ENCODE data around the gene PHYKPL.
A peak's percentile ranks its signal among the peaks of the same experiment; 100 is the strongest.
"Not testable (repeated sequence)": the region's sequence is repeated elsewhere in the genome, so short reads cannot be mapped to it uniquely, and the experiment has no call there.

Gene PHYKPL

DNA sequence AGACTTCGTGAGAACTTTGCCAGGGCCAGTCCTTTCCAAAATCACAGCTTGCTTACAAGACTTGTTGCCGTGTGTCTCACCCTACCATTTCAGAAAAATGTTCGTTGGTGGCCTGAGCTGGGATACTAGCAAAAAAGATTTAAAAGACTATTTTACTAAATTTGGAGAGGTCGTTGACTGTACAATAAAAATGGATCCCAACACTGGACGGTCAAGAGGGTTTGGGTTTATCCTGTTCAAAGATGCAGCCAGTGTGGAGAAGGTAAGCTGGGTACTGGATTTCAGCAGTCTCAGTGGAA is 26.9 kb downstream of the PHYKPL start:
- DNase-seq, result no peak

DNA sequence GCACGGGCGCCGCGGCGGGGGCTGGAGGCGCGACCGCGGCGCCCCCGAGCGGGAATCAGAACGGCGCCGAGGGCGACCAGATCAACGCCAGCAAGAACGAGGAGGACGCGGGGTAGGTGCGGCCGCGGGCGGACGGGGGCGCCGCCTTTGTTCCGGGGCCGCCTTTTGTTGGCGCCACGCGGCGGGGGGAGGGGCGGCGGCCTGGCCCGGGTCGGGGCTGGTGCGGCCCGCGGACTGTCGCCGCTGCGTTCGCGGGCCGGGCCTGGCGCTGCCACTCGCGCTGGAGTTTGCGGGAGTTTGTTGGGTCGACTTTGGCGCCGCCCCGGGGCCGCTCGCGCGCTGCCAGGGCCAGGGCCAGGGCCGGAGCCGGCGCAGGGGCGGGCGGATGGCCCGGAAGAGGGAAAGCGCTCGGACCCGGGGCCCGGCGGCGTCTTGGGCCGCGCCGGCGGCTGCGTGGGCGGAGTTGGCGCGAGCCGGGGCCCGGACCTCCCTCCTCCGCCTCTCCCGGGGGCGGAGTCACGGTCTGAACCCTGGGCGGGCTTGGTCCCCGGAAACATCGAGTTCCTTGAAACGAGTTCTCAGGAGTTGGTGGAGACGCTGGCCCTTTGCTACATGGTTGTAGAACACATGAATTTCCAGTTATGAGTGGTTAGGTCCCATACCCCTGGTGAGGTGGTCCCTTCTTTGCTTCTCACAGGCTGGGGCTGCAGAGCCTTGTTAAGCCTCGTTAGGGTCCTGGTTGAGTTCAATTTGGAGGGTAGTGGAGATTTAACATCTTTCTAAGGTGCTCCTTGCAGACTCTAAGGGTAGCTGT is 27.5 kb downstream of the PHYKPL start:
- DNase-seq, result peak; percentile 46 to 84 (median 54)

DNA sequence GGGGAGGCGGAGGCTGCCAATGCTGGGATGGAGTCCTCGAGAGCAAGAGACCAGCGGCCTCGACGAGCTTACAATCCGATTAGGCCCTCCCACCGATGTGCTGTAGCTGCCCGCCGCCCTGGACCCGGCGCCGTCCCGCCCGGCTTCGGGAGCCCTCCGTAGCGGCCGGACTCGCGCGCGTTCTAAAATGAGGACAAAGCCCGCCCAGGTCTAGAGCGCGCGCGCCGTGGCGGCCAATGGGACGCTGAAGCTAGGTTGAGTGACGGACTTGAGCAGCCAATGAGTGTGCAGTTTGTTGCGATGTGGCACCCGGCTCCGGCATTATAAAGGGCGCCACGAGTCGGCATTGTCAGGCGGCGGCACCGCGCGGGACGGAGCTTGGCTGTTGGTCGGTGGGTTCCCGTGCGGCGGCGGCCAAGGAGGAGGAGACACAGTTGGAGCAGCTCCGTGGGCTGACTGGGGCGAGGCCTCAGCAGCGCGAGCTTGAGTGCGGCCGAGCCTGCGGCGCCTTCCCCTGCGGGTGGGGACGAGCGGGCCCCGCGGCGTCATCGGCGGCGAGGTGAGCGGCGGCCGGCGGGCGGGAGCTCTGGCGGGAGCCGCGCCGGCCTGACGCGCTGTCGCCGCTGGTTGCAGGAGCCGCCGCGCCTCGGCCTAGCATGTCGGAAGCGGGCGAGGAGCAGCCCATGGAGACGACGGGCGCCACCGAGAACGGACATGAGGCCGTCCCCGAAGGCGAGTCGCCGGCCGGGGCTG is 28.2 kb downstream of the PHYKPL start, which contains the start of gene HNRNPAB:
HNRNPAB (plus strand) TSS at position 352 of the 753 bp plus-strand sequence; CDS start at position 657, 305 bp downstream.
- peak; percentile 90 to 97 (median 93) for DNase-seq

- DNase-seq, result no peak
These were observed 28.9 kb downstream of the PHYKPL start for GRCh38 chr5:178203670-178204181.

GRCh38 chr5:178202541-178202940 is 30.1 kb downstream of the PHYKPL start:
- no peak for DNase-seq

- no peak for DNase-seq
These were observed 30.7 kb downstream of the PHYKPL start for GRCh38 chr5:178201927-178202235.

GRCh38 chr5:178201221-178201926 is 31.2 kb downstream of the PHYKPL start:
- DNase-seq, result no peak

DNA sequence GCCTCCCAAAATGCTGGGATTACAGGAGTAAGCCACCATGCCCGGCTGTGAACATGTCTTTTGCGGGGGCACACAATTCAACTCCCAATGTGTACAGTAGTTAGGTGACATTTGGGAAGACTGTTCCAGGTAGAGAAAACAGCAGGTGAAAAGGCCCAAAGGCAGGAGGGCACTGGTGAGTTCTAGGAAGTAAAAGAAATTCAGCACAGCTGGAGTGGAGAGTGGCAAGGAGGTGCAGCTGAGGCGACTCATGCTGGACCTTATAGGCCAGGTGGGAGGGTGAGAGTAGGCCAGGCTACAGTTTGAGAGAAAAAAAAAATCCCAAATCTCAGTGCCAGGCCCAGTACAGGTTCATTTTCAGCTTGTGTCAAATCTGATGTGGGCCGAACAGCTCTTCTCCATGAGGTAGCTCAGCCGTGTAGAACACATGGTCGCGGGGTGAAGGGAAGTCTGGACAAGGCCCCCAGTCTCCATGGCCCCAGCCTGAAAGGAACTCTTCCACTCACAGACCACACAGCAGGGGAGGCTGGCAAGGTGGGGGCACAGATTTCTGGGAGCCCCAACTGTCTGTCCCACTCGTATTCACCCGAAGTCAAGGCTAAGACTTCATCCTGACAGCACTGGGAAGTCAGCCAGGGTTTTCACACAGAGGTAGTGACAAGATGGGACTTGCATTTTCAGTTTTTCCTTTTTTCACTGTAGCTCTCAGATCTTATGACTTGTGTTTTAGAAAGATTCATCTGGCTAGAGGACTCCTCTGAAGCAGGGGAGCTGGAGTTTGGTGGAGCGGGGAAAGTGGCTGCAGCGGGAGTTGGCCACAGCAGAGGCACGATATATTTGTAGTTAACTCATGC is 32.8 kb downstream of the PHYKPL start:
- DNase-seq, result no peak

DNA sequence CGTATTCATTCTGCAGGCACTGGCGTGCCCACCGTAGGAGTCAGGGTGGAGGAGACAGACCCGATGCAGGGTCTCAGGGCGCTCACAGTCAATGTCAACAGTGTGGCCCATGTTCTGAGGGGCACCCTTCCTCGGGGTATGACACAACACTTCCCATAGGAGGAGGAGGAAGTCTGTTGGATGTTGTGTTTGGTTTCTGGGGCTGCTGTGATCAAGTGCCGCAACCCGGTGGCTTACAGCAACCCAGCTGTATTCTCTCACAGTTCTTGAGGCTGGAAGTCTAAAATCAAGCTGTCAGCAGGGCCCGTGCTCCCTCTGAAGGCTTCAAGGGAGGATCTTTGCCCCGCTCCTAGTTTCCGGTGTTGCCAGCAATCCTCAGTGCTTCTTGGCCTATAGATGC is 33.9 kb downstream of the PHYKPL start:
- no peak for DNase-seq

- not testable (repeated sequence) for DNase-seq
These were observed 34.5 kb downstream of the PHYKPL start for GRCh38 chr5:178198151-178198550.

DNA sequence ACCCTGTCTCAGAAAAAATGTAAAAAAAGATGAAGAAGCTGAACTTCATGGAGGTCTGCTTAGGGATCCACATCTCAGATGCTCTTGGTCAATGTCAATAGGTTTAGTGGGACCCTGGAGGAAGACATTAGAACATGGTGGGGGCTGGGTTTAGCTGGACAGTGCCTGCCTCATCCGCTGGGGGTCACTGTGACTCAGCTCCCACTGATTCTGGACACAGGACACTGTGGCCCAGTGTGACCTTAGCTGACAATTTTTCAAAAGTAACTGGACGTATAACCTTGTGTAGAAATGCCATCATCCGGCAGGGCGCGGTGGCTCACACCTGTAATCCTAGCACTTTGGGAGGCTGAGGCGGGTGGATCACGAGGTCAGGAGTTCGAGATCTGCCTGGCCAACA is 35.6 kb downstream of the PHYKPL start:
- DNase-seq, result no peak

GRCh38 chr5:178196281-178196812 is 36.3 kb downstream of the PHYKPL start:
- DNase-seq, result no peak

- no peak for DNase-seq
These were observed 38.6 kb downstream of the PHYKPL start for GRCh38 chr5:178194026-178194425.

DNA sequence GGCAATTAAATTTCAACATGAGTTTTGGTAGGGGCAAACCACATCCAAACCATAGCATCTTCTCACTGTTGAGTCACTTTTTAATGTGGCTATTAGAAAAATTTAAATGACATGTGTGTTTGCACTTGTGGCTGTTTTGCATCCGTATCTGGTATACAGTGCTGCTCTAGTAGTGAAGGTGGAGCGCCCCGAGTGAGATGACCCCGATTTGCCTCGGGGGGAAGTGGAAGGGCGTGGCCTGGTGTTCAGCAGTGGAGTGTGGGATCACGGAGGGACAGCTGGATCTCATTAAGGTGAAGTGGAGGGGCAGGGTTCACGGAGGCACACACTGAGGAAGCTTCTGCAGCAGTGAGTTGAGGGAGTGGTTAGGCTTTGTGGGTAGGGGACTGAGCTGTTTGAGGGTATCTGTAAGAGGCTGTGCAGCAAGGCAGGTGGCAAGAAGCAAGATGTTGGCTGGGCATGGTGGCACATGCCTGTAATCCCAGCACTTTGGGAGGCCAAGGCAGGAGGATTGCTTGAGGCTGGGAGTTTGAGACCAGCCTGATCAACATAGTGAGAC is 39.3 kb downstream of the PHYKPL start:
- DNase-seq, result no peak

GRCh38 chr5:178192787-178193186 is 39.8 kb downstream of the PHYKPL start:
- no peak for DNase-seq

- DNase-seq, result no peak
These were observed 40.4 kb downstream of the PHYKPL start for GRCh38 chr5:178192244-178192643.

GRCh38 chr5:178191661-178192060 is 40.9 kb downstream of the PHYKPL start:
- no peak for DNase-seq

GRCh38 chr5:178189433-178189832 is 43.2 kb downstream of the PHYKPL start:
- no peak for DNase-seq

DNA sequence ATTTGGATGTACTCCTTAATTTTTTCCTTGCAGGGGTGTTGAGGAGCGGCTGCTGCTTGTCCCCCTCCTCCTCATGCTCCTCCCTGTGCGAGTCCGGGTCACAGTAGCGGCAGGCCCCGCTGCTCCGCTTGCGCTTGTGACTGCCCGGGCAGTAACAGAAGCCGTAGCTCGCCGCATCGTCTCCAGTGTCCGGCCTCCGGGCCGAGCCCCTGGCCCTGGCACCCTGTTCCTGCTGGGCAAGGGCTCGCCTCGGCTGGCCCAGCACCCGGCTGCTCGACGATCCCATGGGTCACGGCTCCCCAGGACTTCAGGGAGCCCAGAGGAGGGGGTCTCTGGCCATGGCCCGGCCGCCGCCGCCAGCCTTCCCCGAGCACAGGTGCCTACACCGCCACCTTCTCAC is 45.6 kb downstream of the PHYKPL start, which contains the start of gene GMCL2:
GMCL2 (minus strand) TSS at position 358 of the 400 bp plus-strand sequence; CDS start at position 286, 72 bp downstream.
- DNase-seq, result no peak

GRCh38 chr5:178186427-178186826 is 46.2 kb downstream of the PHYKPL start:
- DNase-seq, result peak in 1 of 5 experiments; percentile 16

GRCh38 chr5:178182158-178182876 is 50.3 kb downstream of the PHYKPL start:
- DNase-seq, result no peak

All from T-helper 2 cell (primary cell).